Hepatocyte (in vitro differentiated cells): ENCODE measurements around the gene PCGF2.

Source experiments
- EZH2 ChIP-seq: fragments of 200-600 bp; sonication (generic); IDR thresholded peaks from 2 replicates; pipeline ENCODE4 v1.6.1; 2016; ENCODE audit warnings: antibody characterized with exemption, mild to moderate bottlenecking, borderline replicate concordance
- EZH2phosphoT487 ChIP-seq: fragments of 200-600 bp; sonication (generic); IDR thresholded peaks from one replicate; pipeline ENCODE4 v1.6.1; 2018; ENCODE audit warnings: antibody characterized with exemption, mild to moderate bottlenecking, low read depth, moderate library complexity; ENCODE audit not compliant: unreplicated experiment, severe bottlenecking
- TF ChIP-seq, protein P1 (sequence below): fragments of 200-600 bp; sonication (generic); IDR thresholded peaks from 2 replicates; pipeline ENCODE4 v1.5.1; 2016; ENCODE audit warnings: antibody characterized with exemption, mild to moderate bottlenecking; ENCODE audit not compliant: poor library complexity

DNA sequence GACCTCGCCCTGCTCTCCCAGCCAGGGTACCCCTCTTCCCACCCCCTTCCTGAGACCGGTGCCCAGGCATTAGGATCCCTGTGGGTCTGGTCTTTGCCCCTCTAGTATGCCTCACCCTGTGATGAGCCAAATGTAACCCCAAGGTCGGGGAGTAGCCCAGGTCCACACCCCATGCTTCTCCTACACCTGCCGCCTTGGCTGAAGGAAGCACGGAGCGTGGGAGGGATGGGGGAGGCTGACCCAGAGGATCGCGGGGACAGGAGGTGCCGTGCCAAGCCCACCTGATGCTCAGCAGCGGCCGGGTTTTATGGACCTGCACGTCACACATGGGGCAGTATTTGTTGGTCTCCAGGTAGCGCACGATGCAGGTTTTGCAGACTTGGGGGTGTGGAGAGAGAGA, 8.8 kb downstream of the PCGF2 start:
- TF ChIP-seq EZH2 (no peak), EZH2phosphoT487 (no peak)
- TF ChIP-seq, protein P1, sequence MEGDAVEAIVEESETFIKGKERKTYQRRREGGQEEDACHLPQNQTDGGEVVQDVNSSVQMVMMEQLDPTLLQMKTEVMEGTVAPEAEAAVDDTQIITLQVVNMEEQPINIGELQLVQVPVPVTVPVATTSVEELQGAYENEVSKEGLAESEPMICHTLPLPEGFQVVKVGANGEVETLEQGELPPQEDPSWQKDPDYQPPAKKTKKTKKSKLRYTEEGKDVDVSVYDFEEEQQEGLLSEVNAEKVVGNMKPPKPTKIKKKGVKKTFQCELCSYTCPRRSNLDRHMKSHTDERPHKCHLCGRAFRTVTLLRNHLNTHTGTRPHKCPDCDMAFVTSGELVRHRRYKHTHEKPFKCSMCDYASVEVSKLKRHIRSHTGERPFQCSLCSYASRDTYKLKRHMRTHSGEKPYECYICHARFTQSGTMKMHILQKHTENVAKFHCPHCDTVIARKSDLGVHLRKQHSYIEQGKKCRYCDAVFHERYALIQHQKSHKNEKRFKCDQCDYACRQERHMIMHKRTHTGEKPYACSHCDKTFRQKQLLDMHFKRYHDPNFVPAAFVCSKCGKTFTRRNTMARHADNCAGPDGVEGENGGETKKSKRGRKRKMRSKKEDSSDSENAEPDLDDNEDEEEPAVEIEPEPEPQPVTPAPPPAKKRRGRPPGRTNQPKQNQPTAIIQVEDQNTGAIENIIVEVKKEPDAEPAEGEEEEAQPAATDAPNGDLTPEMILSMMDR: no peak
